GM19238 (cell line): Measurements from ENCODE around the gene EIF6.
"Not testable (repeated sequence)": the region's sequence is repeated elsewhere in the genome, so short reads cannot be mapped to it uniquely, and the experiment has no call there.

Source experiments
- DNase-seq: peaks from one replicate; pipeline ENCODE4 v3.0.0; 2011; ENCODE audit warnings: low spot score; ENCODE audit not compliant: insufficient read length

The EIF6 gene

DNA sequence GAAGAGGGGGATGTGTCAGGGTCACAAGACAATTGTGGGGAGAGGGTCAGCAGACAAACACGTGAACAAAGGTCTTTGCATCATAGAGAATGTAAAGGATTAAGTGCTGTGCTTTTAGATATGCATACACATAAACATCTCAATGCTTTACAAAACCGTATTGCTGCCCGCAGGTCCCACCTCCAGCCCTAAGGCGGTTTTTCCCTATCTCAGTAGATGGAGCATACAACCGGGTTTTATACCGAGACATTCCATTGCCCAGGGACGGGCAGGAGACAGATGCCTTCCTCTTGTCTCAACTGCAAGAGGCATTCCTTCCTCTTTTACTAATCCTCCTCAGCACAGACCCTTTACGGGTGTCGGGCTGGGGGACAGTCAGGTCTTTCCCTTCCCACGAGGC is 22.3 kb downstream of the EIF6 start:
- not testable (repeated sequence) for DNase-seq

DNA sequence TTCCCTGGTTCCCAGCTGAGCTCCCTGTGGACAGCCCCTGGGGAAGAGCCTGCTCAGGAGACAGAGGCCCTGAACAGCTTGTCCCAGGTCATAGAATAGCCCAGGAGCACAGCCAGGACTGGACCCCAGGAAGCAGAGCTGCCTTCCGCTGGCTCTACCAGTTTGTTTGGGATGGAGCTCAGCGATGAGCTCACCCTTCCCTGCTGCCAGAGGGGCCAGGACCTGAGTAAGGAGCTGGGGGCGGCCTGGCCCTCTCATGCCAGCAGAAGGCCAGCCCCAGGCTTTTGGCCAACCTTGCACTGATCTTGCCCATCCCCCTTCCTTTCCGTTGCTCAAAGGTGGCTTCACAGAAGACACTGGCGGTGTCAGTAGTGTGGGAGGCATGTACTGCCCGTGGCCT is 24.1 kb downstream of the EIF6 start:
- no peak for DNase-seq

GRCh38 chr20:35257175-35257909 is 27.2 kb downstream of the EIF6 start:
- DNase-seq, result no peak

DNA sequence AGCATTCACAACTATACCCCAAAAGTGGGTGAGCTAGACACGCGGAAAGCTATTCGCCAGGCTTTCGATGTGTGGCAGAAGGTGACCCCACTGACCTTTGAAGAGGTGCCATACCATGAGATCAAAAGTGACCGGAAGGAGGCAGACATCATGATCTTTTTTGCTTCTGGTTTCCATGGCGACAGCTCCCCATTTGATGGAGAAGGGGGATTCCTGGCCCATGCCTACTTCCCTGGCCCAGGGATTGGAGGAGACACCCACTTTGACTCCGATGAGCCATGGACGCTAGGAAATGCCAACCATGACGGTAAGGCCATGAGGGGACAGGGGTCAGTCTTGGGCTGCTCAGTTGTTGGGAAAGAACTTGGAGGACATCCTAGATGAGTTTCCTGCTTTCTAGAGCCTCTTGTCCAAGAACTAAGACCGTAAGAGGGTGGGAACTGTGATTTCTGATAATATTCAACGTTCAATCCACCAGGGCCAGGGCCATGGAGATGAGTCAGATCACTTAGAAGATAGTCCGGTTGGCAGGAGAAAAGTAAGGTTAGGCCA is 30.0 kb downstream of the EIF6 start:
- no peak for DNase-seq

DNA sequence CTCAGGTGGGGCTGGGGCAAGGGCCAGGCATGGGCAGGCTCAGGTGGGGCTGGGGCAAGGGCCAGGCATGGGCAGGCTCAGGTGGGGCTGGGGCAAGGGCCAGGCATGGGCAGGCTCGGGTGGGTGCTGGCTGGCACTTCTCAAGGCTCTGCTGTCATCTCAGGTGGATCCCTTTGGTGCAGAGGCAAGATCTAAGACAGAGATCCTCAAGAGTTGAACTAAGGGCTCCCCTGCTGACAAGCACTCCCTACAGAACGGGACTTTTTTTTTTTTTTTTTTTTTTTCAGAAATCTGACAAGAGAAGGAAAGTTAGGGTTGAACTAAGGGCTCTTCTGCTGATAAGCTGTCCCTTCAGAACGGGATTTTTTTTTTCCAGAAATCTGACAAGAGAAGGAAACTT is 31.6 kb downstream of the EIF6 start:
- DNase-seq, result no peak

- not testable (repeated sequence) for DNase-seq
These were observed 32.0 kb downstream of the EIF6 start for GRCh38 chr20:35252598-35252997.

- peak; percentile 31 for DNase-seq
These were observed 32.5 kb downstream of the EIF6 start for GRCh38 chr20:35252037-35252461.

DNA sequence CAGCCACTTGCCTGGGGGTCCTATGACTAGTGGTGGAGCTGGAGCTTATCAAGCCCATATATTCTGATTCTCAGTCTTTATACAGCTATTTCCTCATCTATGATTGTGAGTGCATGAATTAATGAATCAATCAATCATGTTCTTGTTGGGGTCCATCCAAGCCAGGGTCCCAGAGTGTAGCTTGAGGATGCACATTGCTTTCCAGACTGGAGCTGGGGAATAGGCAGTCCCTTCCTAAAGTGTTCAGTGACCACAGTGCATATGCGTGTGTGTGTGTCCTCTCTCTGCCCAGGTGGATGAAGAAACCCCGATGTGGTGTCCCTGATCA is 33.0 kb downstream of the EIF6 start:
- DNase-seq, result no peak

- no peak for DNase-seq
These were observed 35.7 kb downstream of the EIF6 start for GRCh38 chr20:35248641-35249475.

DNA sequence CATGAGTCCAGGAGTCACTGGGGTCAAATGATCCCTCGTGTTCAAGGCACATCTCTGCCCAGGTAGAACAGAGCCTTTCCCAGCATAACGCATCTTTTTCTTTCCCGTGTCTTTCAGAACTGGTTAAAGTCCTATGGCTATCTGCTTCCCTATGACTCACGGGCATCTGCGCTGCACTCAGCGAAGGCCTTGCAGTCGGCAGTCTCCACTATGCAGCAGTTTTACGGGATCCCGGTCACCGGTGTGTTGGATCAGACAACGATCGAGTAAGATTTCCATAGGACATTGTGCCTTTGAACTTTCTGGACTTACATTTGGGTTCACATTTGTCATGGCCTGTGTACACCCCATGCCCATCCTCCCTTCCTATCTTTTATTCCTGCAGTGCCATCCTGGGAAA is 37.8 kb downstream of the EIF6 start:
- no peak for DNase-seq

- DNase-seq, result no peak
These were observed 40.6 kb downstream of the EIF6 start for GRCh38 chr20:35243986-35244385.

DNA sequence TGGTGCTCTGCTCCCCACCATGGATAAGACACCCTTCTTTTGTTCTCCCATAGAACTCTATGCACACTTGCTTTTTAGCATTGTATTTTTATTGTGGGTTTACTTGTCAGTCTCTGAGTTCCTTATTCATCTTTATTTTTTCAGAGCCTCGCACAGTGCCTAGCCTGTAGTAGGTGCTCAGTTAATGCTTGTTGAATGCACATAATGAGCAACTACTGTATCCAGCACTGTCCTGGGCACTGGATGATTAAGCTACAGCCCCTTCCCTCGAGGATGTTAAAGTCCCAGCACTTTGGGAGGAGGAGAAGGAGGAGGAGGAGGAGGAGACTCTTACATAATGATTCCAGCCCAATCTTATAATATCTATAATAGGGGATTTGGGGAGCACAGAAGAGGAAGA is 41.3 kb downstream of the EIF6 start:
- no peak for DNase-seq

DNA sequence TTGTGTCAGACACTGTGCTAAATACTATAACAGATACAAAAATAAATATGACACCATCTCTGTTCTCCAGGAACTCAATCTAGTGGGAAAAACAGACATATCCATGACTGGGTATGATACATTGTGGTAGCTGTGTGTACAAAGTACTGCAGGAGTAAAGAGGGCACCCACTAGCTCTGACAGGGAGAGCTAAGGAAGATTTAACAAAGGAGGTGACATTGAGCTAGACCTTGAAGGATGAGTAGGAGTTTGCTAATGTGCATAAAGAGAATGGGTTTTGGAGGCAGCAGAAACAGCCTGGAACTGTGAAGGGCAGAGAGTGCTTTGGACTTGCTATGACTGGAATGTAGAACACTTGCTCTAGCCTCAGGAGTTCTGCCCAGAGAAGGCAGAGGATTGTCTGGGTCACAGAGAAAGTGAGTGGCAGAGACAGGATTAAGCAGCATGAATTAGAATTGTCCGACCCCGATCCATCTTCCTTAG is 43.7 kb downstream of the EIF6 start:
- no peak for DNase-seq

DNA sequence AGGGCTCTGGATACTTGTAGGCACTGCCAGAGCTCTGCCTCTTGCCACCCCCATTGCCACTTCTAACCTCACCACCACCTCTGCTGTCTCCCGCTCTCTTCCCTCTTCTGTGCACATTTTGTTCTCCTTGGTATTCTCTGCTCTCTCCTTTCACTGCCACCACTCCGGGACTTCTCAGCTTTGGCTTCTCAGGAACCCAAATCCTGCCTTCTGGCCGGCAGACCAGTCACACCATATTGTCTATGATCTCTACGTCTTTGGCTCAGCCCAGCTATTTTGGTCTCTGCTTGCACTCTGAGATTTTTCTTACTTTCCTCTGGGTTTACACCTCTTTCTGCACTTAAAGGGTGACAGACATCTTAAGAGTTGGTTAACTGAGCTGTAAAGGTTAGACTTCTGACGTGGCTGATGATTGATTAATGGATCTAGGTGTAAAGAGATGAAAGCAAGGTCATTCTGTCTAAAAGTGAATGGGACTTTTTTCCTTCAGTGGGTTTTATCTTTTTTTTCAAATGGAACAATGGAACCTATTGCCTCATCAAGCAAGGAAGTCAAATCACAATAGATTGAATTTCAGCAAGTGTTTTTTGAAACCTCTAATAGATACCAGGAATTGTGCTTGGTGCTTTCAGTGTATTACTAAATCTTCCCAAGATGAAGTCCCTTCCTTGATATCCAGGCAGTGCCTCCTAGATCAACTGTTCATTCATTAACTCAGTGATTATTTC is 44.3 kb downstream of the EIF6 start:
- no peak for DNase-seq

DNA sequence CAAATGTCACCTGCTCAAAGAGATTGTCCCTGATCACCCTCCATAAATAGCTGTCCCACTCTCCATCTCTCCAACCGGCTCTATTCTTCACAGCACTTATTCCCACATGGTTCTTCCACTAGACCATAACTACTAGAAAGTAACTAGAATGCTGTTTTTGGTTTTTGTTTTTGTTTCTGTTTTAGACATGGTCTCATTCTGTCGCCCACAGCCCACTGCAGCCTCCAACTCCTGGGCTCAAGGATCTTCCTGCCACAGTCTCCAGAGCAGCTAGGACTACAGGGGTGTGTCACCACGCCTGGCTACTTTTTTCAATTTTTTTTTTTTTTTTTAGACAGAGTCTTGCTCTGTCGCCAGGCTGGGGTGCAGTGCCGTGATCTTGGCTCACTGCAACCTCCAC is 45.8 kb downstream of the EIF6 start:
- DNase-seq, result no peak

- no peak for DNase-seq
These were observed 46.4 kb downstream of the EIF6 start for GRCh38 chr20:35238170-35238569.

GRCh38 chr20:35237486-35237885 is 47.1 kb downstream of the EIF6 start:
- no peak for DNase-seq

DNA sequence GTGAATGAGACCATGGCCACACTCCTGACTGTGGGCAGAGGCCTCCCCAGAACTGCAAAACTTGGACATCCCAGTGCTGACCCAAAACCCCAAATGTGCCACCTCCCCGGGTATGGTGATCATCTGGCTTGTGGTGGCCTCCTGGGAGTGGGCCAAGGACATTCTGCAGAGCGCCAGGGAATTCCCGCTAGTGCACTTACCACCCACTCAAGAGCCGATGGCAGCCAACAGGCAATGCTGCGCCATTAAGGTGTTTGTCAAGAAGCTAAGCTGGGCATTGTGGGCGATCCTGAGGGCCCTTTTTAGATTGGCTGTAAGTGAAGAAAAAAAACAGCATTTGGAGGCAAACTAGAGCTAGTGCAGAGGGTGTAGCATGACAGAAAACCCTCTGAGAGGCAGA is 48.7 kb downstream of the EIF6 start:
- DNase-seq, result no peak

DNA sequence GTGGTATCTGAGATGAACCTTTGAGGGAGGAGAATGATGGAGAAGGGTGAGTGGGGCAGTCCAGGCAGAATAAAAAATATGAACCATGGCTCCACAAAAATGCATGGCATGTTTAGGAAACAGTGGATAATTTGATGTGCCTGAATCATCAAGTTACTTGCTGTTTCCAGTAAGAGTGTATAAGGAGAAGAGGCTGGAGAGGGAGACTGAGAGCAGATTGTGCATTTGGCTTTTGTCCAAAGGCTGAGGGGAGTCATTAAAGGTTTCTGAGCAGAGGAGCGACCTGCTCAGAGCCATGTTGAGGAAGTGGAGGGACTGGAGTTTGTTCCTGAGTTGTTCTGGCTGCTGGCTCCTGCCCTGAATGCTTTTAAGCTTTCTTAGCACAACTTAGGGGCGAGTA is 52.0 kb downstream of the EIF6 start:
- DNase-seq, result no peak
